Loucy (cell line): ENCODE data around the gene SMOC2.

Experiments used
- H2AFZ ChIP-seq: fragments of 200-600 bp; sonication (generic); 2 replicates; pipeline ENCODE4 v1.6.0; 2016; ENCODE audit warnings: antibody characterized with exemption, mild to moderate bottlenecking, low read length, moderate library complexity
- H3F3A ChIP-seq: fragments of 200-600 bp; 2 replicates; pipeline ENCODE4 v1.6.0; 2016; ENCODE audit warnings: antibody characterized with exemption, low read depth, mild to moderate bottlenecking
- H3K27me3 ChIP-seq: fragments of 200-600 bp; sonication (generic); 2 replicates; pipeline ENCODE4 v1.6.1; 2014; ENCODE audit warnings: low read length, mild to moderate bottlenecking; ENCODE audit not compliant: insufficient read depth, poor library complexity, severe bottlenecking
- H3K36me3 ChIP-seq: fragments of 200-600 bp; sonication (generic); 2 replicates; pipeline ENCODE4 v1.6.1; 2016; ENCODE audit warnings: low read length; ENCODE audit not compliant: insufficient read depth
- H3K4me1 ChIP-seq: fragments of 200-600 bp; sonication (generic); 2 replicates; pipeline ENCODE4 v1.5.1; 2014; ENCODE audit warnings: low read length, mild to moderate bottlenecking; ENCODE audit not compliant: insufficient read depth, poor library complexity, severe bottlenecking
- H3K4me2 ChIP-seq: fragments of 200-600 bp; sonication (generic); 2 replicates; pipeline ENCODE4 v1.6.0; 2014; ENCODE audit warnings: antibody characterized with exemption, low read length, low read depth, mild to moderate bottlenecking; ENCODE audit not compliant: poor library complexity, severe bottlenecking
- H3K4me3 ChIP-seq: fragments of 200-600 bp; sonication (generic); 2 replicates; pipeline ENCODE4 v1.5.1; 2014; ENCODE audit warnings: low read length, mild to moderate bottlenecking, mixed read lengths; ENCODE audit not compliant: poor library complexity, severe bottlenecking
- H3K79me2 ChIP-seq: fragments of 200-600 bp; sonication (generic); 2 replicates; pipeline ENCODE4 v1.6.1; 2014; ENCODE audit warnings: low read length; ENCODE audit not compliant: insufficient read depth
- H3K9ac ChIP-seq: fragments of 200-600 bp; sonication (generic); 2 replicates; pipeline ENCODE4 v1.6.0; 2014; ENCODE audit warnings: mild to moderate bottlenecking, low read depth, low read length, moderate library complexity; ENCODE audit not compliant: poor library complexity, severe bottlenecking
- H3K9me2 ChIP-seq: fragments of 200-600 bp; sonication (generic); replicated peaks from 2 replicates; pipeline ENCODE4 v1.6.1; 2016; ENCODE audit warnings: low read depth, low read length, mixed read lengths
- H3K9me3 ChIP-seq: fragments of 200-600 bp; sonication (generic); 2 replicates; pipeline ENCODE4 v1.6.1; 2014; ENCODE audit warnings: mild to moderate bottlenecking, antibody characterized with exemption, low read length, low read depth; ENCODE audit not compliant: insufficient read depth
- H4K20me1 ChIP-seq: fragments of 200-600 bp; sonication (generic); 2 replicates; pipeline ENCODE4 v1.6.0; 2014; ENCODE audit warnings: antibody characterized with exemption, low read length, mild to moderate bottlenecking; ENCODE audit not compliant: insufficient read depth, poor library complexity, severe bottlenecking
- CTCF ChIP-seq: fragments of 200-600 bp; sonication (generic); conservative IDR thresholded peaks from 2 replicates; pipeline ENCODE4 v1.5.1; 2014; ENCODE audit warnings: mild to moderate bottlenecking, antibody characterized with exemption, low read length
- EZH2phosphoT487 ChIP-seq: fragments of 200-600 bp; IDR thresholded peaks from 2 replicates; pipeline ENCODE4 v1.6.1; 2018; ENCODE audit warnings: antibody characterized with exemption, mild to moderate bottlenecking, moderate library complexity, borderline replicate concordance

Gene SMOC2

GRCh38 chr6:168404560-168404959 is 36.4 kb upstream of the SMOC2 start:
- H3K9me3 ChIP-seq: peaks cover 14% of the 10 kb centered on the region; the same call in 1 of the 2 replicates
- no peaks in the 10 kb centered on the region for H3K36me3 ChIP-seq
- H3K9ac ChIP-seq: no peak overlapping the region
- TF ChIP-seq EZH2phosphoT487: no peak
- TF ChIP-seq CTCF: no peak
- H3K4me2 ChIP-seq: no peak overlapping the region
- H3K4me1 ChIP-seq: no peaks in the 10 kb centered on the region
- no peaks in the 10 kb centered on the region for H3K9me2 ChIP-seq
- no peaks in the 10 kb centered on the region for H3F3A ChIP-seq
- H2AFZ ChIP-seq: no peak overlapping the region
- no peaks in the 10 kb centered on the region for H3K27me3 ChIP-seq
- H3K79me2 ChIP-seq: no peaks in the 10 kb centered on the region
- no peaks in the 10 kb centered on the region for H4K20me1 ChIP-seq
- no peak overlapping the region for H3K4me3 ChIP-seq

GRCh38 chr6:168407842-168408241 is 33.1 kb upstream of the SMOC2 start:
- Histone ChIP-seq H3K36me3 (no peaks in the 10 kb centered on the region), H3K4me3 (no peak overlapping the region), H3K9ac (no peak overlapping the region), H3F3A (no peaks in the 10 kb centered on the region), H3K79me2 (no peaks in the 10 kb centered on the region), H3K9me3 (peaks cover 2% of the 10 kb centered on the region; the same call in 1 of the 2 replicates), H3K9me2 (no peaks in the 10 kb centered on the region), H3K27me3 (no peaks in the 10 kb centered on the region), H2AFZ (no peak overlapping the region), H3K4me2 (no peak overlapping the region), H3K4me1 (no peaks in the 10 kb centered on the region), H4K20me1 (no peaks in the 10 kb centered on the region)
- TF ChIP-seq CTCF: no peak
- TF ChIP-seq EZH2phosphoT487: no peak

GRCh38 chr6:168408504-168409136 is 32.4 kb upstream of the SMOC2 start:
- Histone ChIP-seq H3K9ac (no peak overlapping the region), H3K4me2 (no peak overlapping the region), H3K36me3 (no peaks in the 10 kb centered on the region), H2AFZ (no peak overlapping the region), H3F3A (no peaks in the 10 kb centered on the region), H3K4me3 (no peak overlapping the region), H3K79me2 (no peaks in the 10 kb centered on the region), H3K9me3 (no peaks in the 10 kb centered on the region; the same call in 1 of the 2 replicates), H4K20me1 (no peaks in the 10 kb centered on the region), H3K9me2 (no peaks in the 10 kb centered on the region), H3K27me3 (no peaks in the 10 kb centered on the region), H3K4me1 (no peaks in the 10 kb centered on the region)
- TF ChIP-seq EZH2phosphoT487: no peak

GRCh38 chr6:168410035-168410434 is 30.9 kb upstream of the SMOC2 start:
- no peaks in the 10 kb centered on the region for H3K4me1 ChIP-seq
- H3K4me3 ChIP-seq: no peak overlapping the region
- no peak overlapping the region for H2AFZ ChIP-seq
- no peaks in the 10 kb centered on the region for H3K36me3 ChIP-seq
- H3K79me2 ChIP-seq: no peaks in the 10 kb centered on the region
- H3K9ac ChIP-seq: no peak overlapping the region
- H3K27me3 ChIP-seq: no peaks in the 10 kb centered on the region
- TF ChIP-seq CTCF: no peak
- TF ChIP-seq EZH2phosphoT487: no peak
- peaks cover 8% of the 10 kb centered on the region; the same call in 1 of the 2 replicates for H3K9me3 ChIP-seq
- H3K4me2 ChIP-seq: no peak overlapping the region
- no peaks in the 10 kb centered on the region for H4K20me1 ChIP-seq
- no peaks in the 10 kb centered on the region for H3F3A ChIP-seq
- no peaks in the 10 kb centered on the region for H3K9me2 ChIP-seq
